HG03378 (cell line): Measurements from ENCODE around the gene ELOVL6.

ENCODE experiments used
- ATAC-seq: cut with Tn5 transposase; IDR thresholded peaks from one replicate; pipeline ENCODE4 v1.9.1; 2021; ENCODE audit warnings: mild to moderate bottlenecking, moderate library complexity; ENCODE audit not compliant: unreplicated experiment

The ELOVL6 gene

GRCh38 chr4:110129544-110129943 is 68.9 kb downstream of the ELOVL6 start:
- ATAC-seq, result no peak

DNA sequence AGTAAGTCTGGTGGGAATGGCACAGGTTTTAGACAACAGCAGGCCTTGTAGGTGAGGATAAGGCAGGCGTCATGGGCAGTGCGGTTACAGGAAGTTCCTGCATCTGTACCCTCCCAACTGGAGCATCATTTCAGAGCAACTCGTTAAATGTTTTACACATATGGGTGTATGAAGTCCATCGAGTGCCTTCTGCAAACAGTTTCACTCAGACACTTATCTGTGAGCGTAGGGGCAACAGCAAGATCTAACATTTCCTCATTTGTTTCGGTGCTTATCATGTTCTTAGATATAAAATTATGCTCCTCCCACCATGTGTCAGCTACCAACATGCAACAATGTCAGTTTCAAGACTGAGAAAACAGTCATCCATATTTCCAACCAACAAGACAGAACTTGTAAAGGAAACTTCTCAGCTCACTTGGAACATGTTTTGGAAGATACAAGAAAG is 69.9 kb downstream of the ELOVL6 start:
- no peak for ATAC-seq

DNA sequence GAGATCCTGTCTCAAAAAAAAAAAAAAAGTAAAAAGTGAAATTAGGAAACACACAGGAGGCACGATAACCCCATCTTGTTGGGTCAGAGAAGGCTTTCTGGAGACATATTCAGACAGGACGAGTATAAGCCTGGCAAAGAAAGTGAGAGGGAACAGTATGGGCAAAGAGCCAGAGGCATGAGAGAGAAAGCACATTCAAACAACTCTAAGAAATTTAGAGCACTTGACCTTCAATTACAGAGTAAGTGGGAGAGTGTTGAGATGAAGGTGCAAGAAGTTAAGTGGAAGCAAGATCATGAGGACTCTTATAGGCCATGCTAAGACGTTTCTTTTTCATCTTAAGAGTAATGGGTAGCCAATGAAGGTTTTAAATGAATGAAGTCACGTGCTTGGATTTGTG is 70.4 kb downstream of the ELOVL6 start:
- no peak for ATAC-seq

DNA sequence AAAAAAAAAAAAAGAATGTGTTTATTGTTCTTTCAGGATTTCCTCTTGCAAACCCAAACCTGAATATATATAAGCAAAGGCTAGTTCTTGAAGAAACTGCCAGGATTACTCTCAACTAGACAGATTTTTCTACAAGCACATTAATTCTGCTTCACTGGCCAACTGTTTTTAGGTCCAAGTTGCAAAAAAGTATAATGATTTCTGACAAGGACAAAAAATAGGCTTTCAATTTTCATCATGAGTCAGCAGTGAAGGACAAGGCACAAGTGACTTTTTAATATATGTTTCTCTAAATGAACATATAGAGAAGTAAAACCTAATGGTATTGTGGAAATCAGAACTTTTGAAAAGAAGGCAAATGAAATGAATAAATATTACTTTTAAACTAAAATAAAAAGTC is 73.7 kb downstream of the ELOVL6 start:
- ATAC-seq, result peak; percentile 66

DNA sequence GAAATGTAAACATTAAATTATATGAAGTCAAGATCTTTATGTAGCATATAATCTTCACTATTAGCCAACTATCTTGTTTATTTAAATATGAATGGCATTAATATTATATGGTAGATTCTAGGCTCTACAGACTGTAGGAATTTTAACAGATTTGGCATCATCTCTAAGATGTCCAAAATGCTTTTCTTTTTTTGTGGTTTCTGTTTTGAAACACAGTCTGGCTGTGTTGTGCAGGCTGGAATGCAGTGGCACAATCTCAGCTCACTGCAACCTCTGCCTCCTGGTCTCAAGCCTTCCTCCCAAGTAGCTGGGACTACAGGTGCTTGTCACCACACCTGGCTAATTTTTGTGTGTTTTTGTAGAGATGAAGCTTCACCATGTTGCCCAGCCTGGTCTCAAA is 76.2 kb downstream of the ELOVL6 start:
- no peak for ATAC-seq

GRCh38 chr4:110120506-110120905 is 77.9 kb downstream of the ELOVL6 start:
- no peak for ATAC-seq

DNA sequence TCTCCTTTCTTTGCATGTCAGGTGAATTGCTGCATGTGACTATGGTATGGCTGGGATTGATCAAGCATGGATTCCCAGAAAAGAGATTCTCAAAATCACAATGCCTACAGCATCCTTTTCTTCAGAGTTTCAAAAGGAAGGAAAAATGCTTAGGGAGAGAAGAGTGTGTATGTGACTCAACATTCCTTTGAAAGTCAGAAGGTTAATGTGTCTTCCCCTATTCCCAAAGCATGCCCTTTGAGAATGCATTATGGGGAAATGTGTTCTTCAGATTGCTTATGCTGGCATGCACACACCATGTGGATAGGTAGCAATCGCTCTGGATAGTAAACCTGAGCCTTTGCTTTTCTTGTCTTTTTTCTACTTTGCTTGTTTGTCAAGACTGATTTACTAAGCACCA is 78.5 kb downstream of the ELOVL6 start:
- no peak for ATAC-seq

DNA sequence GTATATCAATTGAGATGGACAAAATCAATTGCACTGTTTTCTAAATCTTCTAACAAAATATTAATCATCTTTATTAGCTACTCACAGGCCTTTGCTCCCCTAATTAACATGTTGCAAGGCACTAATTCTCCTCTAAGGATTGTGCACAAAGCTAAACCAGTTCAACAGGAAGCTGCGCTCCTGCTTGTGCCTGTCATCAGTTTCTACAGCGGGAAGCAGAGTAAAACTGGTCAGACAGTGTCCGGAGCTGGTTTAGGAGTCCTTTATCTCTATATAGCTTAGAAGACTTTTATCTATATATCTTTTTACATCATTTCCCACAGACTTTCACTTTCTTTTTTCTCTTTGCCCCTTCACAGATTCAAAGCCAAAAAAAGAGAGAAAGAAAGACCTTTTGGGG is 79.1 kb downstream of the ELOVL6 start:
- peak; percentile 65 for ATAC-seq

- ATAC-seq, result no peak
These were observed 86.4 kb downstream of the ELOVL6 start for GRCh38 chr4:110112056-110112455.

DNA sequence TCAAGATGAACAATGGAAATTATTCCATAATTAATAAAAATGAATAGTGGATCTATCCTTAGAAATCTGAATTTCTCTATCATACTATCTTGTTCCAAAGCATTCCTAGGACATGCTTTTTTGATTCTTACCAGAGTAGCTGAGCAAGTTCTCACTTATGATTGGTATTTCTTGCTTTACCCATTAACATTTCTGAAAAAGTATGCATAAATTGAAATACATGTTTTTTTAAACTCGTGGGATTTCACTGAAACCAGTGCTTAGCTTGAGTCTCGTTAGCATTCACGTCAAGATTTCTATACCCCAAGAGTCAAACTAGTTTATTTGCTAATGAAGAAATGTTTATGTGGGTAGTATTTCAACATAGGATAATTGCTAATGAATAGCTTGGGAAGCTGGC is 89.0 kb downstream of the ELOVL6 start:
- ATAC-seq, result no peak

- no peak for ATAC-seq
These were observed 89.5 kb downstream of the ELOVL6 start for GRCh38 chr4:110108960-110109359.

GRCh38 chr4:110108422-110108821 is 90.0 kb downstream of the ELOVL6 start:
- peak; percentile 87 for ATAC-seq

DNA sequence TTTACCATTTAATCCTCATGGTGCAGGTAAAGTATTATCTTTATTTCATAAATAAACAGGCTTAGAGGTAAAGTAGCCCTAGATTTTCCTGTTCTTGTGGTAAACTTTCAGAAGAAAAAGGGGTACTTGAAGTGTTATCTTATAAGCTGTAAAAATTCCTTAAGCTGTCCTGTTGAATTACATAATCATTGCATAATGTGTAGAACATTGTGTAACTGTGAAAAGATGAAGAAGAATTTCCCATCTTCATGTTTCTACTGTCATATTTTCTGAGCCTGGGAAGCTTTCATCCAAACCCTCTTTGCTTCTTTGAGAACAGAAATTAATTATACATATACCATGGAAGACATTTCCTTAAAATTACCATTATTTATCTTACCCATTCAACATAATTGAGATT is 90.5 kb downstream of the ELOVL6 start:
- no peak for ATAC-seq

DNA sequence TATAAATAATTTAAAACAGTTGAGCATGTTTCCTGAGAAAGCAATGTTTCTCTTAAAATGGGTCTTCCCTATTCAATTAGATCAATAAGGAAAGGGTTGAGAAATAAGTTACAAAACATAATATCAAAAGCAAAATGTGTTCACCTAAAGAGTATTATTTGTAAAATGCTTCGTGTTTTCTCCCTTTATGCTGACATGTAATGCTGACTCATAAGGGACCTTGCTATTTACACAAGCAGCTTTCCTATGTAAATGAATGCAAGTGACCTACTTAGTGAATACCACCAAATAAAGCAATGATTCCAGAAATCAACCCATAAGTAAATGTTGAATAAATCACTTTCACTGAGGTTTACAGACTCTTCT is 91.5 kb downstream of the ELOVL6 start:
- ATAC-seq, result peak; percentile 76

DNA sequence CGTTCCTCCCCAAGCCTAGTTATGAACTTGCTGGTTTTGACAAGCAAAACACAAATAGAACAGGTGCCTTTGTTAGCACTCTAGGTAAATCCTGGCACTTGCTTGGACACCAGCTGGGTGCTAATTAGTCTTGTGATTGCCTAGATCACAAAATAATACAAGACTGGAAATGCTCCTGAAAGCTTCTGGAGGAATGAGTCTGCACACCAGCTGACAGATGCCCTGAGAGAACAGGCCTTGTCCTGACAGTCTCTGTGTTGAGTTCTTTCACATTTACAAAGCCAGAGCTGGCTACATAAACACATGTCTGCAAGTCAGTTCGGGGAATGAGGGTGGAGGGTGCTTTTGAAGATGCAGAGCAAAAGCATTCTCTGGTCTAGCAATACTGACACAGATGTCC is 93.8 kb downstream of the ELOVL6 start:
- ATAC-seq, result no peak

- no peak for ATAC-seq
These were observed 98.8 kb downstream of the ELOVL6 start for GRCh38 chr4:110099638-110100037.

- ATAC-seq, result no peak
These were observed 102.0 kb downstream of the ELOVL6 start for GRCh38 chr4:110096405-110096804.

DNA sequence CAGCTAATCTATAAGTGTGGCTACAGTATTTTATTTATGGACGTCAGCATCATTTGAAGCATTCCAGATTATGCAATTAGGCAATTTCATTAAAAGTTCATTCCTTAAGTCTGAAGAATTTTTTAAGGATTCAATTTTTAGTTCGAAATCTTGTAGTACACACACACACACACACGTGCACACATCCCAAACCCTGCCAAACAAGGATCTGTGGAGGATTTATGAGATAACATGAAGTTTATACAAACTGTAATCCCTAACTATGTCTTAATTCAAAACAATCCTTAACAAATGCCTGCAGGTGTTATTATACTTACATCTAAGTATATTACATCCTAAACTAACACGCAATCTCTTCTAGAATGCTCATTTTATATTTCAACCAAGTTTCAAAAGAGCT is 105.8 kb downstream of the ELOVL6 start:
- no peak for ATAC-seq

GRCh38 chr4:110091434-110092140 is 106.8 kb downstream of the ELOVL6 start:
- no peak for ATAC-seq

DNA sequence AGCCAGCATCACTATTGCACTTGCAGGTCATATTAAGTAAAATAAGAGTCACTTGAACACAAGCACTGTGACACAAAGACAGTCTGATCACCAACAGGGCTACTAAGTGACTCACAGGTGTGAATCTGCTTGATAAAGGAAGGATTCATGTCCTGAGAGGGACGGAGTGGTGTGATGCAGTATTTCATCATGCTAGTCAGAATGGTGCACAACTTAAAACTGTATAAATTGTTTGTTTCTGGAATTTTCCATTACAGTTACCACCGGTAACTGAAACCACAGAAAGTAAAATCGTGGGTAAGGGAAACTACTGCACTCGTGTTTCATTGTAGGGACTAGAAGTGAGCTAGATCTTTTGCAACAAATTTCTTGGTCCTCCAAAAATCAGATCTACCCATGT is 109.7 kb downstream of the ELOVL6 start:
- ATAC-seq, result peak; percentile 76

- ATAC-seq, result no peak
These were observed 111.2 kb downstream of the ELOVL6 start for GRCh38 chr4:110087070-110087708.

- ATAC-seq, result peak; percentile 69
These were observed 113.3 kb downstream of the ELOVL6 start for GRCh38 chr4:110085131-110085530.

GRCh38 chr4:110084154-110084553 is 114.3 kb downstream of the ELOVL6 start:
- no peak for ATAC-seq
